GM23338 (cell line): ENCODE results near the gene COQ8B. TPM values are rescaled to one million over a fixed set of nuclear protein-coding genes. Genes with fewer than 3 reads are reported as not detected.
A peak's percentile ranks its signal among the peaks of the same experiment; 100 is the strongest.

Source experiments
- ATAC-seq: fragments of 200-7000 bp; cut with Tn5 transposase; 3 replicates; pipeline ENCODE4 v1.9.1; 2020
- DNase-seq: peaks from one replicate; pipeline ENCODE4 v3.0.0-alpha.2; 2015; ENCODE audit warnings: low spot score
- H2AFZ ChIP-seq: fragments of 200-600 bp; sonication (generic); 2 replicates; pipeline ENCODE4 v1.8.0; 2016; ENCODE audit warnings: antibody characterized with exemption, mild to moderate bottlenecking, moderate library complexity
- H3F3A ChIP-seq: fragments of 200-600 bp; sonication (generic); replicated peaks from 2 replicates; pipeline ENCODE4 v1.8.0; 2017; ENCODE audit warnings: antibody characterized with exemption, mixed run types, low read depth
- H3K27ac ChIP-seq: fragments of 200-600 bp; sonication (generic); 2 replicates; pipeline ENCODE4 v1.6.1; 2016; ENCODE audit warnings: low read depth
- H3K27me3 ChIP-seq: fragments of 200-600 bp; sonication (generic); 2 replicates; pipeline ENCODE4 v1.8.0; 2016; ENCODE audit warnings: mild to moderate bottlenecking, mixed run types, moderate library complexity; ENCODE audit not compliant: insufficient read depth
- H3K36me3 ChIP-seq: fragments of 200-600 bp; sonication (generic); 2 replicates; pipeline ENCODE4 v1.8.0; 2016; ENCODE audit warnings: mild to moderate bottlenecking; ENCODE audit not compliant: insufficient read depth
- H3K4me1 ChIP-seq: fragments of 200-600 bp; sonication (generic); 2 replicates; pipeline ENCODE4 v1.8.0; 2016; ENCODE audit warnings: mild to moderate bottlenecking, moderate library complexity; ENCODE audit not compliant: insufficient read depth
- H3K4me2 ChIP-seq: fragments of 200-600 bp; sonication (generic); 2 replicates; pipeline ENCODE4 v1.7.1; 2017; ENCODE audit warnings: mixed run types
- H3K4me3 ChIP-seq: fragments of 200-600 bp; sonication (generic); 2 replicates; pipeline ENCODE4 v1.6.1; 2016; ENCODE audit warnings: mixed run types
- H3K79me2 ChIP-seq: fragments of 200-600 bp; sonication (generic); replicated peaks from 2 replicates; pipeline ENCODE4 v1.8.0; 2017; ENCODE audit warnings: mild to moderate bottlenecking; ENCODE audit not compliant: insufficient read depth
- H3K9me2 ChIP-seq: fragments of 200-600 bp; sonication (generic); 2 replicates; pipeline ENCODE4 v1.8.0; 2017; ENCODE audit not compliant: insufficient read depth
- H4K20me1 ChIP-seq: fragments of 200-600 bp; sonication (generic); replicated peaks from 2 replicates; pipeline ENCODE4 v1.8.0; 2017; ENCODE audit warnings: mild to moderate bottlenecking; ENCODE audit not compliant: insufficient read depth
- H3K27ac Mint-ChIP-seq: 2 replicates; pipeline ENCODE4 v1.8.0; 2020; ENCODE audit warnings: inconsistent platforms, mild to moderate bottlenecking, moderate library complexity, mixed read lengths
- H3K27me3 Mint-ChIP-seq: 3 replicates; pipeline ENCODE4 v1.8.0; 2022; ENCODE audit warnings: low read depth, mild to moderate bottlenecking, moderate library complexity, mixed read lengths, inconsistent platforms; ENCODE audit not compliant: insufficient read depth, poor library complexity
- H3K36me3 Mint-ChIP-seq: 3 replicates; pipeline ENCODE4 v1.8.0; 2021; ENCODE audit warnings: low read depth, mild to moderate bottlenecking, inconsistent platforms, moderate library complexity, mixed read lengths
- H3K4me1 Mint-ChIP-seq: 3 replicates; pipeline ENCODE4 v1.8.0; 2020; ENCODE audit warnings: mild to moderate bottlenecking, inconsistent platforms, mixed read lengths
- H3K4me3 Mint-ChIP-seq: 3 replicates; pipeline ENCODE4 v1.8.0; 2021; ENCODE audit warnings: moderate library complexity, mild to moderate bottlenecking, inconsistent platforms, mixed read lengths
- H3K9me3 Mint-ChIP-seq: 3 replicates; pipeline ENCODE4 v1.8.0; 2020; ENCODE audit warnings: moderate library complexity, mild to moderate bottlenecking, inconsistent platforms, mixed read lengths
- CREB1 ChIP-seq: fragments of 250-450 bp; sonication (Bioruptor Pico); IDR thresholded peaks from 2 replicates; pipeline ENCODE4 v1.5.0; 2020; ENCODE audit warnings: low read depth, mild to moderate bottlenecking, moderate library complexity
- POLR2AphosphoS5 ChIP-seq: IDR thresholded peaks from 2 replicates; pipeline ENCODE4 v1.6.1; 2016; ENCODE audit warnings: antibody characterized with exemption, low read depth
- STAT1 ChIP-seq: IDR thresholded peaks from one replicate; pipeline ENCODE4 v1.6.1; 2016; ENCODE audit warnings: antibody characterized with exemption; ENCODE audit not compliant: unreplicated experiment
- ZNF331 ChIP-seq: fragments of 250-450 bp; sonication (Bioruptor Pico); IDR thresholded peaks from 2 replicates; pipeline ENCODE4 v1.5.0; 2020; ENCODE audit warnings: low read depth, mild to moderate bottlenecking, moderate library complexity
- polyA plus RNA-seq: library from polyadenylated mRNA; unstranded; fragments of >200 nt; fragmentation: Nextera tagmentation; extraction: Ambion mirVana; gene quantifications from 2 replicates; pipeline ENCODE4 v1.2.1, GENCODE V29; 2016
- total RNA-seq: library from RNA; depleted of rRNA; stranded (reverse); fragments of >200 nt; shearing (Covaris generic); gene quantifications from 2 replicates; pipeline ENCODE4 v1.2.3, GENCODE V29; 2014
- TF ChIP-seq, protein P1 (sequence below): IDR thresholded peaks from 2 replicates; pipeline ENCODE4 v1.6.1; 2016; ENCODE audit warnings: antibody characterized with exemption

Gene COQ8B
- total and polyA plus RNA-seq, 2 experiments from 2014 or later: 13.9 to 59.6 TPM

DNA sequence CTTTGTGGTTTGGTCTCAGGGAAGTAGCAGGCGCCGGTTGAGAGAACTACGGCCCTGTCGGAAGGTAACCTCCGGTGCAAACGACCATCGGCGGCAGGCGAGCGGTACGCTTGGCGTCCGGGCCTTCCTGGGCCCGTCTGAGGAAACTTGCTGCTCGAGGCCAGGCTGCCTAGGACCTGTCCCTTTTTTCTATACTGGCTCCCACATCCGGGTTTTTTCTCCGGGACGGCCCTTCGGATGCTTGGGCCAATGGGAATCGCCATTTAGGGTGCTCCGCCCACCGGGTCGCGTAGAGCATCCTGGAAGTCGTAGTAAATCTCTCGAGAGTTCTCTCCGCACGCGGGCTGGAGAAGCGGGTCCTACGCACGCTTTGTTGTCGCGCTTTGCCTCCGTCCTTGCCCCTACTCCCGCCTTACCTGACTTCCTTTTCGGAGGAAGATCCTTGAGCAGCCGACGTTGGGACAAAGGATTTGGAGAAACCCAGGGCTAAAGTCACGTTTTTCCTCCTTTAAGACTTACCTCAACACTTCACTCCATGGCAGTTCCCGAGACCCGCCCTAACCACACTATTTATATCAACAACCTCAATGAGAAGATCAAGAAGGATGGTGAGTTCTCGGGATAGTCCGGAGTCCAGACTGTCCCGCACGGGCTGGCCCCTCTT is 34.3 kb upstream of the COQ8B start, which contains the start of gene SNRPA:
Gene SNRPA (plus strand): TSS at position 330 of the 664 bp plus-strand sequence. CDS start 206 bp downstream, at position 536.
- peaks cover 24% of the 10 kb centered on the region; the same call in 1 of the 2 replicates for H3K4me1 ChIP-seq
- no peaks in the 10 kb centered on the region for H3K27me3 ChIP-seq
- H3K9me3 Mint-ChIP-seq: peaks cover 3% of the 10 kb centered on the region; the same call in 1 of the 3 replicates
- H3K27me3 Mint-ChIP-seq: peaks cover 28% of the 10 kb centered on the region
- TF ChIP-seq ZNF331: no peak
- peak; percentile 61 for TF ChIP-seq POLR2AphosphoS5
- peak; percentile 63; the same call in 1 of the 2 replicates for TF ChIP-seq CREB1
- TF ChIP-seq, protein P1, sequence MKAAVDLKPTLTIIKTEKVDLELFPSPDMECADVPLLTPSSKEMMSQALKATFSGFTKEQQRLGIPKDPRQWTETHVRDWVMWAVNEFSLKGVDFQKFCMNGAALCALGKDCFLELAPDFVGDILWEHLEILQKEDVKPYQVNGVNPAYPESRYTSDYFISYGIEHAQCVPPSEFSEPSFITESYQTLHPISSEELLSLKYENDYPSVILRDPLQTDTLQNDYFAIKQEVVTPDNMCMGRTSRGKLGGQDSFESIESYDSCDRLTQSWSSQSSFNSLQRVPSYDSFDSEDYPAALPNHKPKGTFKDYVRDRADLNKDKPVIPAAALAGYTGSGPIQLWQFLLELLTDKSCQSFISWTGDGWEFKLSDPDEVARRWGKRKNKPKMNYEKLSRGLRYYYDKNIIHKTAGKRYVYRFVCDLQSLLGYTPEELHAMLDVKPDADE: peak; percentile 81
- H3F3A ChIP-seq: peaks cover 8% of the 10 kb centered on the region; the same call in 1 of the 2 replicates
- H4K20me1 ChIP-seq: peaks cover 25% of the 10 kb centered on the region
- H3K4me1 Mint-ChIP-seq: peaks cover 35% of the 10 kb centered on the region
- DNase-seq: peak; percentile 100
- H3K4me3 ChIP-seq: peak within 1 kb of the TSS; percentile 89
- no peaks in the 10 kb centered on the region; the same call in 1 of the 2 replicates for H3K9me2 ChIP-seq
- peak within 1 kb of the TSS; percentile 98 for H3K4me3 Mint-ChIP-seq
- H3K27ac ChIP-seq: peak within 1 kb of the TSS; percentile 98
- peak within 1 kb of the TSS; percentile 99 for H3K27ac Mint-ChIP-seq
- H3K36me3 ChIP-seq: peaks cover 12% of the 10 kb centered on the region
- peaks cover 53% of the 10 kb centered on the region for H3K36me3 Mint-ChIP-seq
- peak within 1 kb of the TSS; percentile 98 for H3K4me2 ChIP-seq
- no peak within 1 kb of the TSS for H2AFZ ChIP-seq
- H3K79me2 ChIP-seq: peaks cover 55% of the 10 kb centered on the region
- peak; percentile 85 for ATAC-seq

DNA sequence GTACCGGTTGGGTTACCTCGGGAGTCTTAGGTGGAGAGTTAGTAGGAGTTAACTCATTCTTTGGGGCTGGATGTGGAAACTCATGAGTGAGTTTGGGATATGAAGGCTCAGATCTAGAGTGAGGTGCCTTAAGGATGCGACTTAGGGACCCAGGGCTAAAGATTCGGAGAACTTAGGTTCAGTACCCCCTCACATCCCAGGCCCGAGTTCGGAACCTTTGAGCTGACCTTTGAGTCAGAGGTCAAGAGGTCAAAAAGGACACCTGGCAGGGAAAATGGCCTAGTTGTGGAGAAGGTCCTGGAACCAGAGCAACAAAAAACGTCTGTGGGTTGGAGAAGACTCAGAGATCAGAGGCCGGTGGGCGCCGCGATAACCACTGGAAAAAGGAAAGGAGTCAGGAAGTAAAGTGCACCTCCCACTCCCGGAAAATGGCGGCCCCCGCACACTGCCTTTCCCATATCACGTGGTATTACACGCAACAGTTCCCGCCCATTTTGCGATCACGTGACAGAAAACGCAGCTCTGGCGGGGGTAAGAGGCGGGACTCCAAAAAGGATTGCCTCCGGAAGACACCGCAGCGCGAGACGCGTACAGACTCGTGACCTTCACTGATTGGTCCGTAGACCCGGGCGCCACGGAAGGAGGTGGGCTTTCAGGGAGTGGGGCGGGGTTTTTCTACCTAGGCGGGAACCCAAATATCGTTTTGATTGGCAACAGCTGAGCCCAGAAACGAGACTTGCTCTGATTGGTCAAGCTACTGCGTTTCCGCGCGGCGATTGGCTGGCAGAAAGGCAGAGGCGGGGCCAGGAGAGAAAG is 33.6 kb upstream of the COQ8B start, which contains the start of gene ACTMAP:
Gene ACTMAP (minus strand): TSS at position 420 of the 816 bp plus-strand sequence. CDS start 674 bp downstream, outside the sequence.
- H3K4me3 ChIP-seq: peak within 1 kb of the TSS; percentile 89
- H3K27me3 ChIP-seq: no peaks in the 10 kb centered on the region
- peaks cover 3% of the 10 kb centered on the region; the same call in 1 of the 3 replicates for H3K9me3 Mint-ChIP-seq
- no peaks in the 10 kb centered on the region; the same call in 1 of the 2 replicates for H3K9me2 ChIP-seq
- H3K27ac Mint-ChIP-seq: peak within 1 kb of the TSS; percentile 99
- peak within 1 kb of the TSS; percentile 98 for H3K27ac ChIP-seq
- peaks cover 47% of the 10 kb centered on the region for H3K79me2 ChIP-seq
- peak within 1 kb of the TSS; percentile 98 for H3K4me2 ChIP-seq
- H3K27me3 Mint-ChIP-seq: peaks cover 30% of the 10 kb centered on the region
- H2AFZ ChIP-seq: no peak within 1 kb of the TSS
- TF ChIP-seq STAT1 (no peak), CREB1 (peak; percentile 90), POLR2AphosphoS5 (peak; percentile 53)
- TF ChIP-seq, protein P1: 0 out of 2 replicates have a peak, but pooled peaks have one; percentile 24
- ATAC-seq (peak; percentile 85), DNase-seq (peak; percentile 100)
- peaks cover 1% of the 10 kb centered on the region; the same call in 1 of the 2 replicates for H3F3A ChIP-seq
- peaks cover 31% of the 10 kb centered on the region for H3K4me1 ChIP-seq
- H3K36me3 ChIP-seq: peaks cover 6% of the 10 kb centered on the region
- H3K36me3 Mint-ChIP-seq: peaks cover 46% of the 10 kb centered on the region
- peaks cover 32% of the 10 kb centered on the region for H3K4me1 Mint-ChIP-seq
- H4K20me1 ChIP-seq: peaks cover 18% of the 10 kb centered on the region
- H3K4me3 Mint-ChIP-seq: peak within 1 kb of the TSS; percentile 98
